Lung (tissue), 12 donors: Measurements from ENCODE around the gene TET2. TPM values are rescaled to one million over a fixed set of nuclear protein-coding genes. Genes with fewer than 3 reads are reported as not detected.

Source experiments
- ATAC-seq: fragments of 200-7000 bp; cut with Tn5 transposase; one replicate; pipeline ENCODE4 v1.9.1; 2020; ENCODE audit warnings: moderate number of reproducible peaks; ENCODE audit not compliant: insufficient read depth, low FRiP score
- DNase-seq, 3 donors: peaks; one replicate each; pipeline ENCODE4 v3.0.0-alpha.2; 2013 to 2017
- H3K27ac ChIP-seq, 2 donors: one replicate each; pipeline ENCODE4 v1.5.1; 2013; ENCODE audit warnings: mild to moderate bottlenecking in 2 of 2, moderate library complexity in 2 of 2, control low read depth in 1 of 2, inconsistent platforms in 1 of 2, low read depth in 1 of 2, low read length in 1 of 2
- H3K27me3 ChIP-seq, 3 donors: one replicate each; pipeline ENCODE4 v1.5.1; 2013; ENCODE audit warnings: low read length in 2 of 3; ENCODE audit not compliant: control insufficient read depth in 3 of 3, insufficient read depth in 3 of 3
- H3K36me3 ChIP-seq, 4 donors: one replicate each; pipeline ENCODE4 v1.5.1; 2013; ENCODE audit warnings: low read length in 4 of 4, mild to moderate bottlenecking in 1 of 4, moderate library complexity in 1 of 4; ENCODE audit not compliant: control insufficient read depth in 4 of 4, insufficient read depth in 4 of 4
- H3K4me1 ChIP-seq, 5 donors: one replicate each; pipeline ENCODE4 v1.5.1; 2013; ENCODE audit warnings: low read length in 5 of 5, mild to moderate bottlenecking in 2 of 5, moderate library complexity in 1 of 5; ENCODE audit not compliant: control insufficient read depth in 5 of 5, insufficient read depth in 5 of 5
- H3K4me3 ChIP-seq: one replicate; pipeline ENCODE4 v1.5.1; 2013; ENCODE audit warnings: mild to moderate bottlenecking, control low read depth, moderate library complexity
- H3K9ac ChIP-seq, 2 donors: one replicate each; pipeline ENCODE4 v1.5.1; 2013; ENCODE audit warnings: low read length in 2 of 2, control low read depth in 1 of 2; ENCODE audit not compliant: insufficient read depth in 1 of 2
- H3K9me3 ChIP-seq, 4 donors: one replicate each; pipeline ENCODE4 v1.5.1; 2013; ENCODE audit warnings: low read length in 3 of 4, mild to moderate bottlenecking in 1 of 4, moderate library complexity in 1 of 4; ENCODE audit not compliant: control insufficient read depth in 4 of 4, insufficient read depth in 3 of 4
- CTCF ChIP-seq: IDR thresholded peaks from 2 replicates; pipeline ENCODE4 v1.5.1; 2012; ENCODE audit warnings: mild to moderate bottlenecking; ENCODE audit errors: control extremely low read depth, extremely low read depth
- WGBS, 2 donors: extraction: QIAGEN DNeasy Blood & Tissue Kit; methylation state at CpG; one replicate each; pipeline ENCODE4 v1.1.7; 2013; 5-methylcytosine and 5-hydroxymethylcytosine counted together
- polyA plus RNA-seq, 2 donors: library from polyadenylated mRNA; stranded (reverse); fragments of 200-250 nt; gene quantifications; one replicate each; pipeline ENCODE4 v1.2.1, GENCODE V29; 2013
- total RNA-seq, 2 donors: library from RNA; depleted of rRNA in 1 of 2; stranded (reverse); fragments of >200 nt in 1 of 2; gene quantifications; one replicate each; pipeline ENCODE4 v1.2.1, GENCODE V29; 2014 to 2021
- donor health status: control.
- donor health status: control.
- donor health status: Bipolar disorder and iron deficiency.
- donor health status: healthy.
- donor health status: DM: yes; HTN: yes; CAD: no.

TET2 gene
- total and polyA plus RNA-seq, 4 donors: 4.1 to 72.2 (median 16.5) TPM

DNA sequence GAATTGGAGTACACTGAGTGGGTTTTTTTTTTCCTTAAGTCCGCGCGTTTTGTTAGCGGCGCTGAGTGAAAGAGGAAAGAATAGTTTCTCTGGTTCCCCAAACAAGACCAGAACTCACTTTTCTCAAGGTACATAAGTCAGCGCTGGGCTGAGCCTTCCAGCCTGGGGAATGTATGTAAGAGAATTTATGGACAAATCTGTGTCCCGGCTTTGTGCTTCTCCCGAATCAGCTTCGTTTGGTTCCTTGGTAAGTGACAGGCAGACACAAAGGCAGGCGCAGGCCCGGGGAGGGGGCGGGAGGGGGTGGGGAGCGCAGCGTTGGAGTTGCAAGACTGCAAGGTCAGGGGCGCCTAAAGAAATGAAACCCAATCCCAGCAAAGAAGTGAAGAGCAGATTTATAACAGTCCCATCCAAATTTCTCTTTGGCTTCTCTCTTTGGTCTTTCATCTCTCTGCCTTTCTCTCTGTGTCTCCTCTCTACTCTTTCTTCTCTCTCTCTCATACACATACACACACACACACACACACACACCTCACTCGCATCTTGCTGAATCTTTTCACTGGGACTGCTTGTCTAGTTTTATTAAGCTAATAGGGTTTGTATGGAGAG is 981 bp downstream of the TET2 start:
- peak overlapping the region; percentile 86 to 96 for H3K27ac ChIP-seq
- no peaks in the 10 kb centered on the region for H3K9me3 ChIP-seq
- peak overlapping the region; percentile 96 to 99 for H3K9ac ChIP-seq
- peak overlapping the region; percentile 77 for H3K4me3 ChIP-seq
- no peaks in the 10 kb centered on the region for H3K27me3 ChIP-seq
- H3K4me1 ChIP-seq: peaks cover 0 to 25% (median 5%) of the 10 kb centered on the region in 5 donors
- 0% methylated on average over 14 to 16 of the region's 16 CpGs for WGBS, 2 donors
- no peak for TF ChIP-seq CTCF
- no peaks in the 10 kb centered on the region for H3K36me3 ChIP-seq
- DNase-seq (peak; percentile 80 to 88 (median 85)), ATAC-seq (no peak)

DNA sequence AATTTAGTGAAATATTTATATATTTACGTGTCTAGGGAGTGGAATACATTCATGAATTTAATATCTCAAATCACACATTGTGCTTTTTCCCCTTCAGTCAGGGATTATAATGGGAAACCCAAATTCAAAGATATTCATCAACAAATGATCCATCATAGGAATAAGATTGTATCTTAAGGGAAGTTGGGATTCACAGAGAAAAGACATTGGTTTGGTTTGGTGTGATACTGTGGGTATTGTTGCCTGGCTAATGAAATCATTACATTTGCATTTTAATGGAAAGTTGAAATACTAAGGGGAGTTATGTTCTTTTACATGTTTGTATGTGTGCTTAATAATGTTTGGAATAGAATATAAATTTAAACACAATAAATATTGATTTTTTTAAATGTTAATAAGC is 1.7 kb downstream of the TET2 start:
- H3K27ac ChIP-seq: no peak overlapping the region
- H3K9me3 ChIP-seq: no peaks in the 10 kb centered on the region
- no peaks in the 10 kb centered on the region for H3K27me3 ChIP-seq
- no peak for TF ChIP-seq CTCF
- 15 to 21% methylated on average over 1 of the region's 1 CpG for WGBS, 2 donors
- peak overlapping the region in 1 of 2 donors; percentile 96 for H3K9ac ChIP-seq
- DNase-seq (no peak), ATAC-seq (no peak)
- H3K36me3 ChIP-seq: no peaks in the 10 kb centered on the region
- H3K4me1 ChIP-seq: peaks cover 0 to 25% (median 5%) of the 10 kb centered on the region in 5 donors
- no peak overlapping the region for H3K4me3 ChIP-seq

- H3K9ac ChIP-seq: peak overlapping the region in 1 of 2 donors; percentile 15
- WGBS, 2 donors: 38% methylated on average over 5 of the region's 5 CpGs
- DNase-seq: no peak
Observed at GRCh38 chr4:105148776-105149175, 2.1 kb downstream of the TET2 start.

More at GRCh38 chr4:105148776-105149175, 2.1 kb downstream of the TET2 start:
- Histone ChIP-seq H3K27ac (no peak overlapping the region), H3K4me1 (peaks cover 0 to 25% (median 5%) of the 10 kb centered on the region in 5 donors), H3K36me3 (no peaks in the 10 kb centered on the region), H3K4me3 (no peak overlapping the region), H3K9me3 (no peaks in the 10 kb centered on the region), H3K27me3 (no peaks in the 10 kb centered on the region)
- no peak for ATAC-seq
- no peak for TF ChIP-seq CTCF
